Measurements from ENCODE around the gene PPP4R2. TPM values are rescaled to one million over a fixed set of nuclear protein-coding genes. Genes with fewer than 3 reads are reported as not detected.

The PPP4R2 gene
- total RNA-seq, 1 experiment from 2014 or later = 67.7 TPM

Small RNAs within 50 kb of the gene (small RNA-seq; reads per million reads assigned to genes)
- gene RNU2-64P (0.10 to 2.1 reads per million in 2 experiments), gene RNU6-557P (0 reads per million in 2 experiments), gene RNU7-19P (0 to 0.10 reads per million in 2 experiments)

Other genes with a start within 250 kb of the PPP4R2 start
- 25.9 and 26.3 TPM in 2 replicates for gene SHQ1, start 148.4 kb upstream of the PPP4R2 start, total RNA-seq (2014; rRNA removed; shearing (Covaris generic))
- gene GXYLT2, start 108.8 kb upstream of the PPP4R2 start, total RNA-seq (2014; rRNA removed; shearing (Covaris generic)) = 18.2 and 27.2 TPM in 2 replicates
- 2.1 and 3.2 TPM in 2 replicates for gene EBLN2, start 64.8 kb downstream of the PPP4R2 start, total RNA-seq (2014; rRNA removed; shearing (Covaris generic))